Endothelial cell of umbilical vein (primary cell): ENCODE data around the gene C12orf60. TPM values are rescaled to one million over a fixed set of nuclear protein-coding genes. Genes with fewer than 3 reads are reported as not detected.

Source experiments
- BruUV-seq: library from RNA; stranded (reverse); fragments of 400-500 nt; replicated peaks from 2 replicates; lab custom pipeline; 2021; lab: Mats Ljungman, UMichigan
- CTCF ChIA-PET: fragments of 300-600, 350-600 bp; sonication (Branson Sonifier 250); formaldehyde crosslinking; loops from one replicate; lab custom pipeline; 2021; ENCODE audit warnings: antibody characterized with exemption, inconsistent platforms; lab: Charles Lee
- POLR2A ChIA-PET: fragments of 300-600, 350-600 bp; sonication (Branson Sonifier 250); formaldehyde crosslinking; loops from one replicate; lab custom pipeline; 2021; ENCODE audit warnings: antibody characterized with exemption, inconsistent platforms; lab: Charles Lee
- DNase-seq: peaks from one replicate; pipeline ENCODE4 v3.0.0-alpha.2; 2011; ENCODE audit warnings: low read depth, low spot score
- FAIRE-seq: peaks from 2 replicates; lab custom pipeline; 2011; peaks lifted over from hg19 to GRCh38; lab: Jason Lieb, UNC
- H2AFZ ChIP-seq: 2 replicates; pipeline ENCODE4 v1.6.0; 2012; ENCODE audit warnings: low read depth, low read length, control low read depth, inconsistent platforms
- H3K27ac ChIP-seq: 2 replicates; pipeline ENCODE4 v1.5.1; 2011; ENCODE audit warnings: low read depth, mild to moderate bottlenecking, control low read depth, low read length, moderate library complexity; ENCODE audit not compliant: insufficient read depth
- H3K27me3 ChIP-seq, 2 experiments: 2 replicates each; pipeline versions ENCODE4 v1.6.0 to v1.6.1; 2011; ENCODE audit warnings: low read length in 2 of 2, mixed read lengths in 1 of 2; ENCODE audit not compliant: control insufficient read depth in 2 of 2, insufficient read depth in 2 of 2
- H3K36me3 ChIP-seq, 2 experiments: 2 replicates in 1 of 2; 3 replicates in 1 of 2; pipeline ENCODE4 v1.5.1; 2011; ENCODE audit warnings: low read length in 2 of 2, mild to moderate bottlenecking in 1 of 2, moderate library complexity in 1 of 2; ENCODE audit not compliant: control insufficient read depth in 2 of 2, insufficient read depth in 2 of 2; ENCODE audit errors: extremely low read depth in 1 of 2
- H3K4me1 ChIP-seq: 3 replicates; pipeline ENCODE4 v1.5.1; 2011; ENCODE audit warnings: mild to moderate bottlenecking, low read length; ENCODE audit not compliant: control insufficient read depth, insufficient read depth; ENCODE audit errors: extremely low read depth
- H3K4me2 ChIP-seq: 2 replicates; pipeline ENCODE4 v1.6.1; 2011; ENCODE audit warnings: low read length, control low read depth, mixed read lengths; ENCODE audit not compliant: insufficient read depth
- H3K4me3 ChIP-seq, 3 experiments: fragments of 200-600 bp in 1 of 3; sonication (generic), shearing (Covaris generic) in 1 of 3; replicated peaks in 1 of 3; 2 replicates each; pipeline ENCODE4 v1.5.1; 2011 to 2016; ENCODE audit warnings: control low read depth in 3 of 3, low read length in 3 of 3, mild to moderate bottlenecking in 2 of 3, inconsistent platforms in 1 of 3, low read depth in 1 of 3, moderate library complexity in 1 of 3; ENCODE audit not compliant: insufficient read depth in 1 of 3
- H3K79me2 ChIP-seq: 2 replicates; pipeline ENCODE4 v1.6.0; 2012; ENCODE audit warnings: low read length, inconsistent platforms; ENCODE audit not compliant: control insufficient read depth, insufficient read depth
- H3K9ac ChIP-seq: replicated peaks from 2 replicates; pipeline ENCODE3; 2011; ENCODE audit warnings: low read length, control low read depth; ENCODE audit not compliant: insufficient read depth; ENCODE audit errors: extremely low read depth
- H3K9me1 ChIP-seq: replicated peaks from 3 replicates; pipeline ENCODE4 v1.6.0; 2011; ENCODE audit warnings: mild to moderate bottlenecking, low read length; ENCODE audit not compliant: control insufficient read depth, insufficient read depth; ENCODE audit errors: extremely low read depth
- H3K9me3 ChIP-seq: replicated peaks from 2 replicates; pipeline ENCODE4 v1.5.1; 2012; ENCODE audit warnings: low read length, inconsistent platforms; ENCODE audit not compliant: control insufficient read depth, insufficient read depth
- H4K20me1 ChIP-seq: replicated peaks from 2 replicates; pipeline ENCODE3; 2011; ENCODE audit warnings: mild to moderate bottlenecking, low read length; ENCODE audit not compliant: control insufficient read depth, insufficient read depth; ENCODE audit errors: extremely low read depth
- EZH2 ChIP-seq: IDR thresholded peaks from 2 replicates; pipeline ENCODE4 v1.6.1; 2012; ENCODE audit warnings: borderline replicate concordance, low read depth, mild to moderate bottlenecking, moderate library complexity, low read length, inconsistent platforms; ENCODE audit not compliant: severe bottlenecking
- FOS ChIP-seq: IDR thresholded peaks from 2 replicates; pipeline ENCODE4 v1.6.1; 2011; ENCODE audit warnings: mild to moderate bottlenecking, low read length, moderate library complexity, borderline replicate concordance; ENCODE audit not compliant: insufficient read depth
- GATA2 ChIP-seq: IDR thresholded peaks from 2 replicates; pipeline ENCODE4 v1.7.0; 2011; ENCODE audit warnings: low read depth, mild to moderate bottlenecking, moderate library complexity, mixed read lengths, low read length; ENCODE audit not compliant: insufficient read length, insufficient read depth
- JUN ChIP-seq: IDR thresholded peaks from 2 replicates; pipeline ENCODE4 v1.6.1; 2011; ENCODE audit warnings: borderline replicate concordance, low read depth; ENCODE audit not compliant: insufficient read length, insufficient read depth
- MYC ChIP-seq: IDR thresholded peaks from one replicate; pipeline ENCODE4 v1.6.1; 2011; ENCODE audit warnings: mild to moderate bottlenecking, low read depth, low read length
- POLR2A ChIP-seq: IDR thresholded peaks from 2 replicates; pipeline ENCODE4 v1.6.1; 2012; ENCODE audit warnings: low read depth, mild to moderate bottlenecking, control low read depth, low read length
- POLR2AphosphoS5 ChIP-seq: IDR thresholded peaks from 2 replicates; pipeline ENCODE4 v1.6.1; 2012; ENCODE audit warnings: low read depth, mild to moderate bottlenecking, control low read depth, low read length, moderate library complexity; ENCODE audit not compliant: insufficient read depth
- dilution Hi-C: fragments of 300-500 bp; cut with MboI; formaldehyde crosslinking; loops from one replicate; pipeline ENCODE4 v1.15.0; 2019; ENCODE audit warnings: low sequenced_read_pairs; ENCODE audit not compliant: extremely low pct_ligation_motif_present
- intact Hi-C: fragments of 100-400 bp; cut with micrococcal nuclease; formaldehyde crosslinking; loops from one replicate; pipeline ENCODE4 v1.10.0; 2022
- polyA plus RNA-seq, 4 experiments: library from polyadenylated mRNA; depleted of rRNA in 3 of 4; stranded (reverse) in 3 of 4; unstranded in 1 of 4; fragments of >200 nt; gene quantifications; 2 replicates each; pipeline versions ENCODE4 v1.2.1 to v1.2.3, GENCODE V29; 2011 to 2012; ENCODE audit warnings: missing spikeins in 1 of 4
- total RNA-seq: library from RNA; stranded (reverse); gene quantifications from 2 replicates; pipeline ENCODE4 v1.2.3, GENCODE V29; 2021
- TF ChIP-seq, protein P1 (sequence below): IDR thresholded peaks from 2 replicates; pipeline ENCODE4 v1.6.1; 2011; ENCODE audit not compliant: insufficient read depth, insufficient read length
- TF ChIP-seq, protein P2 (sequence below), 2 donors: IDR thresholded peaks; 1 replicate in 1 of 2; 2 replicates in 1 of 2; pipeline ENCODE4 v1.5.1; 2011; ENCODE audit warnings: low read length in 2 of 2, mild to moderate bottlenecking in 2 of 2, moderate library complexity in 2 of 2, control low read depth in 1 of 2, inconsistent platforms in 1 of 2, low read depth in 1 of 2; ENCODE audit not compliant: insufficient read depth in 1 of 2; ENCODE audit errors: extremely low read depth in 1 of 2

Gene C12orf60
- total and polyA plus RNA-seq, 2 donors (not counting 3 experiments of a cell fraction or from before 2014, with no cell fraction given) = 0.52 to 1.3 TPM

DNA sequence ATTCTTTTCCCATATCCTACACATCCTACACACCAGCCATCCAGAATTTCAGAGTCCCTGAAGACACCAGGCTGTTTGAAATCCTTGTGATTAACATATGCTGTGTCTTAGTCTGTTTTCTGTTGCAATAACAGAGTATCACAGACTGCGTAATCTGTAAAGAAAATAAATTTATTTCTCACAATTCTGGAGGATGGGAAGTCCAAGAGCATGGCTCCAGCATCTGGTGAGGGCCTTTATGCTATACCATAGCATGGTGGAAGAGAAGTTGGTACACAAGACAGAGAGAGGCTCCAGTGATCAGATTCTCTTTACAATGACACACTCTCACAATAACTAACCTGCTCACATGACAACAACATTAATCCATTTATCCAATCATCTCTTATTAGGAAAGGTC lies 35.8 kb downstream of the C12orf60 start:
- Histone ChIP-seq H3K9me1 (no peaks in the 10 kb centered on the region), H3K27ac (no peak overlapping the region), H3K4me2 (no peak overlapping the region), H3K4me1 (peaks cover 71% of the 10 kb centered on the region), H4K20me1 (no peaks in the 10 kb centered on the region), H3K4me3 (no peak overlapping the region), H3K36me3 (peaks cover 0 to 6% of the 10 kb centered on the region in 2 experiments), H3K9ac (no peak overlapping the region), H2AFZ (no peak overlapping the region), H3K9me3 (no peaks in the 10 kb centered on the region), H3K79me2 (peaks cover 18% of the 10 kb centered on the region), H3K27me3 (no peaks in the 10 kb centered on the region)
- POLR2A ChIA-PET = no interaction called here
- FAIRE-seq (no peak), DNase-seq (no peak)
- BruUV-seq = no TSS peak
- intact Hi-C loops = no loop called here
- CTCF ChIA-PET = no interaction called here
- dilution Hi-C loops = loop anchor here (10.0 kb wide), 1 partner anchor 116 kb away; no protein-coding TSS in a partner anchor
- no peak for TF ChIP-seq POLR2AphosphoS5
- TF ChIP-seq MYC = no peak
- TF ChIP-seq JUN = no peak
- no peak for TF ChIP-seq POLR2A
- TF ChIP-seq EZH2 = no peak
- no peak for TF ChIP-seq FOS
- TF ChIP-seq, protein P1, sequence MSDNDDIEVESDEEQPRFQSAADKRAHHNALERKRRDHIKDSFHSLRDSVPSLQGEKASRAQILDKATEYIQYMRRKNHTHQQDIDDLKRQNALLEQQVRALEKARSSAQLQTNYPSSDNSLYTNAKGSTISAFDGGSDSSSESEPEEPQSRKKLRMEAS = no peak
- no peak for TF ChIP-seq GATA2

DNA sequence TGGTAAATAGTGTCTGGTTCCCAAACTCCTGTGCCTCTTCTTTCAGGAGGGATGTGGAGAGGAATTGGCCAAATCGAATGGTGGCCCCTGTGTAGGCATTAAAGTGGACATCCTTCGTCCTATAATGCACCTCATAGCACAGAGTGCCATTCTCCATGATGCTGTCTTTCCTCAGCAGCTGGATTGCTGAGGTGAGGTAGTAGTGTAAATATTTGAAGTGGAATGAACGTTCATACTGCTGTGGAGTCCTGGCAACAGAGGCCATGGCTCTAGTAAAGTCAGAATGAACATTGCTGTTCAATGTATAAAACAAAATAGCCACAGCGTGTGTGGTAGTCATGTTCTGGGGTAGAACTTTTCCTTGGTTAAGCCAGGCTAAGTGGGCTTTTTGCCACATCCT lies 37.1 kb downstream of the C12orf60 start:
- peak overlapping the region; percentile 98 for H3K4me2 ChIP-seq

More for the DNA sequence above, 37.1 kb downstream of the C12orf60 start:
- dilution Hi-C loops = no loop called here
- peaks cover 59% of the 10 kb centered on the region for H3K4me1 ChIP-seq
- H3K27me3 ChIP-seq = no peaks in the 10 kb centered on the region
- no peak overlapping the region for H3K9ac ChIP-seq
- no peaks in the 10 kb centered on the region for H4K20me1 ChIP-seq
- no peaks in the 10 kb centered on the region for H3K9me3 ChIP-seq
- FAIRE-seq (no peak), DNase-seq (no peak)
- H3K4me3 ChIP-seq = no peak overlapping the region
- peaks cover 18% of the 10 kb centered on the region for H3K79me2 ChIP-seq
- no TSS peak for BruUV-seq
- peaks cover 0 to 6% of the 10 kb centered on the region in 2 experiments for H3K36me3 ChIP-seq
- H2AFZ ChIP-seq = no peak overlapping the region
- POLR2A ChIA-PET = no interaction called here
- CTCF ChIA-PET = no interaction called here
- TF ChIP-seq GATA2 (no peak), FOS (no peak), MYC (no peak), POLR2AphosphoS5 (no peak), JUN (no peak), POLR2A (no peak), EZH2 (no peak)
- TF ChIP-seq, protein P1 = no peak
- TF ChIP-seq, protein P2, sequence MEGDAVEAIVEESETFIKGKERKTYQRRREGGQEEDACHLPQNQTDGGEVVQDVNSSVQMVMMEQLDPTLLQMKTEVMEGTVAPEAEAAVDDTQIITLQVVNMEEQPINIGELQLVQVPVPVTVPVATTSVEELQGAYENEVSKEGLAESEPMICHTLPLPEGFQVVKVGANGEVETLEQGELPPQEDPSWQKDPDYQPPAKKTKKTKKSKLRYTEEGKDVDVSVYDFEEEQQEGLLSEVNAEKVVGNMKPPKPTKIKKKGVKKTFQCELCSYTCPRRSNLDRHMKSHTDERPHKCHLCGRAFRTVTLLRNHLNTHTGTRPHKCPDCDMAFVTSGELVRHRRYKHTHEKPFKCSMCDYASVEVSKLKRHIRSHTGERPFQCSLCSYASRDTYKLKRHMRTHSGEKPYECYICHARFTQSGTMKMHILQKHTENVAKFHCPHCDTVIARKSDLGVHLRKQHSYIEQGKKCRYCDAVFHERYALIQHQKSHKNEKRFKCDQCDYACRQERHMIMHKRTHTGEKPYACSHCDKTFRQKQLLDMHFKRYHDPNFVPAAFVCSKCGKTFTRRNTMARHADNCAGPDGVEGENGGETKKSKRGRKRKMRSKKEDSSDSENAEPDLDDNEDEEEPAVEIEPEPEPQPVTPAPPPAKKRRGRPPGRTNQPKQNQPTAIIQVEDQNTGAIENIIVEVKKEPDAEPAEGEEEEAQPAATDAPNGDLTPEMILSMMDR (IDR thresholded peaks at IDR 0.05; ENCODE audit: extremely low read depth in 1 of 2, insufficient read depth in 1 of 2, low read depth in 1 of 2, low read length in 2 of 2) = no peak
- H3K27ac ChIP-seq = no peak overlapping the region
- intact Hi-C loops = no loop called here
- H3K9me1 ChIP-seq = no peaks in the 10 kb centered on the region
